ENCODE measurements around the gene ST7.

ST7 gene

DNA sequence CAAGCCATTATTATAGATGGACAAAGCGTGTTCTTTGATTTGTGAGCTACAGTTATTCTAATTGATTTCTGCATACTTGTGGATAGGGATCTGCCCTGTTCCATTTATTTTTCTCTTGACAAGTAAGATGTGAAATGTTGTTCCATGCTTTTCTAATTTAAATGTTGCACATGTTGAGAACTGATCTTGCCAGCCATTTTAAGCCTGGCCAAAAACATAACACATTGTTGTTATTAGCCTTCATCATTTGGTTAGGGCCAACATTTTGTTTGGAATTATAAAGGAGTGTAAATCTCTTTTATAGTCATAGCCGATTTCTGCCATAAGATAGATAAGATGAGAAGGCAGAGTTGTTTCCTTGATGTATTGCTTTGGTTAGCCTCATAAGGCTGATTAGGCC is 252.6 kb downstream of the ST7 start:
- no peak overlapping the region for H3K4me3 ChIP-seq (ENCODE audit: low read length)
- TF ChIP-seq ZNF274 (IDR thresholded peaks at IDR 0.05; ENCODE audit: low read depth, low read length): no peak

GRCh38 chr7:117208257-117208656 is 255.0 kb downstream of the ST7 start:
- TF ChIP-seq ZNF274 (IDR thresholded peaks at IDR 0.05; ENCODE audit: low read depth, low read length): no peak
- no peak overlapping the region for H3K4me3 ChIP-seq (ENCODE audit: low read length)

- no peak for TF ChIP-seq ZNF274 (IDR thresholded peaks at IDR 0.05; ENCODE audit: low read depth, low read length)
- H3K4me3 ChIP-seq (ENCODE audit: low read length): no peak overlapping the region
These were observed 257.1 kb downstream of the ST7 start for GRCh38 chr7:117210397-117210796.

GRCh38 chr7:117210908-117211307 is 257.6 kb downstream of the ST7 start:
- no peak for TF ChIP-seq ZNF274 (IDR thresholded peaks at IDR 0.05; ENCODE audit: low read depth, low read length)
- H3K4me3 ChIP-seq (ENCODE audit: low read length): no peak overlapping the region

- no peak for TF ChIP-seq ZNF274 (IDR thresholded peaks at IDR 0.05; ENCODE audit: low read depth, low read length)
These were observed 258.3 kb downstream of the ST7 start for GRCh38 chr7:117211614-117212013.

GRCh38 chr7:117212969-117213877 is 259.9 kb downstream of the ST7 start:
- no peak for TF ChIP-seq ZNF274 (IDR thresholded peaks at IDR 0.05; ENCODE audit: low read depth, low read length)
- H3K4me3 ChIP-seq (ENCODE audit: low read length): no peak overlapping the region

More at GRCh38 chr7:117211614-117212013, 258.3 kb downstream of the ST7 start:
- H3K4me3 ChIP-seq (ENCODE audit: low read length): no peak overlapping the region

GRCh38 chr7:117216010-117216409 is 262.7 kb downstream of the ST7 start:
- no peak for TF ChIP-seq ZNF274 (IDR thresholded peaks at IDR 0.05; ENCODE audit: low read depth, low read length)
- no peak overlapping the region for H3K4me3 ChIP-seq (ENCODE audit: low read length)

DNA sequence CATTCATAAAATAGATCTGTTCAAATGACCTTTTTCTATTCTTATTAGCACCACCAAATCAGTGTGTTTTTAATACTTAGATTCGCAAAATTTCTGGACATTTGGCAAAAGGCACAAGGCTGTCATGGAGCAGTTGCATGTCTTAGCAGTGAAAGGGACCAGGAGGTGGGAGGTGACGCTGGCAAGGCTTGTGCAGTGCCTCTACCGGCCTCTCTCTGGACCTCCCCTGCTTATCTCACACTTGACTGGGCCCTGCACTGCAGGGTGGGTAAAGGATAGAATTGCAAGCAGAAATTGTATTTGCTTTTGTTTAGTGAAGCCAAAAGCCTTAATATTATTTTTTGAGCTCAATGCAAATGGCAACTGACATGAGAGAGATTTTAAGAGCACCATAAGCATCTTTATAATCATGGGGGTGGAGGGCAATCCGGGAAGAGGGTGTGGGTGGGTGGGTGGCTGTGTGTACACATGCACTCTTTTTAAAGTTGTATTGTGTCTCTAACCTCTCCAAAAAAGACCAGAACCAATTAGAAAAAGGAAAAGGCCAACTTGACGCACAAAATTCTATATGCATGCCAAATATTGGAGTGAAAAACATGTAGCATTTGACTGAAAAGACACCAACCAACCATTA is 263.3 kb downstream of the ST7 start:
- TF ChIP-seq ZNF274 (IDR thresholded peaks at IDR 0.05; ENCODE audit: low read depth, low read length): no peak
- H3K4me3 ChIP-seq (ENCODE audit: low read length): no peak overlapping the region

DNA sequence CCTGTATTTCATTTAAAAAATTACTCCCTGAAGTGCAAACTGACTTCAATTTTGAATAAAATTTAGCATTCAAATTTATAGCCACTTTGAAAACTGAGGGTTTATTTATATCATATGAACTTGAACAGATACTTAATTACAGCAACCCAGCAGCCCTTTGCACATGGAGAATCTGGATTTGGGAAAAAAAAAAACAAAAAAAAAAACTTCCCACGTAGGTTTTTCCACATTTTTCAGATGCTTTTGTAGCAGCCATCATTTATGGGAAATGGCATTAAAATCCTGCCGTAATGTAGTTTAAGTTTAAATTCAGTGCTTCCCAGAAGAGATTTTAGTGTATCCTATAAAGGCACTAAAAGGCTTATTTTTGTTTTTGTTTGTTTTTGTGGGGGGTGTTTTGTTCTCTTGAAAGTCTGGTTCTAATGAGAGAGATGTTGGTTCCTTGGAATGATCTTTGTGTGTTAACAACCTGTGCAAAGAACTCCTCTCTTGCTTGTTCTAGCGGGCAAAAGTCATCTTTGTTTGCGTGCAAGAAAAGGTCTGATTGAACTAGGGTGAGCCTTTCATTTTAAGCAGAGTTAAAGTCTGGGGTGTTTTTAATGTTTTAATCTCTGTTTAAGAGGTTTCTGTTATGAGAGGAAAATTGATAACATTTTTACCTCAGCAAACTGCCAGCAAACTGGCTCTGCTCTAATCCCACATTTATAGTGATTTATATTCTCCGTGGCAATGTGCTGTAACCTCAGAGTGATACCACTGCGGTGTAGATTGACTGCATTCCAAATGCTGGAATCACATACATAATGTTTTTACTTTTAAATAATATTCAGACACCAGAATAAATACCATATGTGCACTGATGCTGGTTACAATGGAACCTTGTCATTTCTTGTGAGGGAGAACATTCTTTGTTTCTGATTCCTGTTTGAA is 264.1 kb downstream of the ST7 start:
- no peak for TF ChIP-seq ZNF274 (IDR thresholded peaks at IDR 0.05; ENCODE audit: low read depth, low read length)
- no peak overlapping the region for H3K4me3 ChIP-seq (ENCODE audit: low read length)

DNA sequence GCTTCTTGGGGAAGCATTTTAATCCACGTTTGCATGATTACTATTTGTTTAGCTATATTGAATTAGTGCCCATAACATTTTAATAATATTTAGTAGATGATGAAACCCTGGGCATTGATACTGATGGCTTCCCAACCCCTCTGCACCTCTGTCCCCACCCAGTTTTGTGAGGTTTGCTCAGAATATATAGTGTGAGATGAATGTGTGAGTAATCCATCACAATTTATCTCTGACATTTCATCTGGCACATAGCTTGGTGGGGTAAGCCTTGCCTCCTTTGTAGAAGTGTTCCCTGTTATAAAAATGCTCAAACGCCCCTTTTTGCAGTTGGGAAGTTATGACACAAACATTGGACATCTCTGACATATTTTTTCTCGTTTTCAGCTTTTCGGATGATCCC is 265.4 kb downstream of the ST7 start:
- no peak for TF ChIP-seq ZNF274 (IDR thresholded peaks at IDR 0.05; ENCODE audit: low read depth, low read length)
- H3K4me3 ChIP-seq (ENCODE audit: low read length): no peak overlapping the region

GRCh38 chr7:117219485-117219884 is 266.2 kb downstream of the ST7 start:
- no peak for TF ChIP-seq ZNF274 (IDR thresholded peaks at IDR 0.05; ENCODE audit: low read depth, low read length)
- no peak overlapping the region for H3K4me3 ChIP-seq (ENCODE audit: low read length)

DNA sequence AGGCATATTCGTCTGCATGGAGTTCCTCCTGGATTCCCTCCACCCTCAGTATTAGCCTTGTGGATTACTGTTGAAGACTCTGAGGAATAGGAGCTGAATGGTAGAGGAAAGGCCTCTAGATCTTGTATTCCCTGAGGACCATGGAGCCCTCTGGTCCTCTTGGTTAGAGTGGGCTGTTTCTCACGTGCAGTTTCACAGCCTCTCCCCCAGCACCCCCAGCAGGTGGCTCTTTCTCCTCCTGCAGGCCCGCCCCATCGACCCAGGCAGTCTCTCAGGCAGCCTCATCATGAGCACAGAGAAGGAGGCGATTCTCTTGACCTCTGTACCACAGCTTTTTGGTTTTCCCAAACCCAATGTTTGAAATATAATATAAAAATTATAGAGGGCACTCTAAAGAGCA is 267.5 kb downstream of the ST7 start:
- no peak for TF ChIP-seq ZNF274 (IDR thresholded peaks at IDR 0.05; ENCODE audit: low read depth, low read length)

DNA sequence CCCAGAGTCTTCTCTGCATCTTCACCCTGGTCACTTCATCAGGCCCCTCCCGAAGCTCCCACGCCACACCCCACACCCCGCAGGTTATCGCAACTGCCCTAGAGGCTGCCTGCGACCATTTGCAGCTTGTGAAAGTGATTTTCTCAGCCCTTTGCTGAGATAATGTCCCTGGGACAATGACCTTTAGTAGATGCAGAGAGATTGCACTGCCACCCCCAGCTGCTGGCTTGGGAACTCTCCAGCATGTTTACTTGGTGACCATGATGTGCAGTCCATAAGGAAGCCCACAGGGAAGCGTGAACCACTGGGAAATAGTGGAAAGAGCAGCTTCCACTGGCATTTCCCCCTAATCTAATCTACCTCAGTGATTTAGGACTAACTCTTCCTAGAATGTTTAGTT is 272.2 kb downstream of the ST7 start:
- no peak overlapping the region for H3K4me3 ChIP-seq (ENCODE audit: low read length)
- no peak for TF ChIP-seq ZNF274 (IDR thresholded peaks at IDR 0.05; ENCODE audit: low read depth, low read length)

More for the DNA sequence above, 267.5 kb downstream of the ST7 start:
- H3K4me3 ChIP-seq (ENCODE audit: low read length): no peak overlapping the region

DNA sequence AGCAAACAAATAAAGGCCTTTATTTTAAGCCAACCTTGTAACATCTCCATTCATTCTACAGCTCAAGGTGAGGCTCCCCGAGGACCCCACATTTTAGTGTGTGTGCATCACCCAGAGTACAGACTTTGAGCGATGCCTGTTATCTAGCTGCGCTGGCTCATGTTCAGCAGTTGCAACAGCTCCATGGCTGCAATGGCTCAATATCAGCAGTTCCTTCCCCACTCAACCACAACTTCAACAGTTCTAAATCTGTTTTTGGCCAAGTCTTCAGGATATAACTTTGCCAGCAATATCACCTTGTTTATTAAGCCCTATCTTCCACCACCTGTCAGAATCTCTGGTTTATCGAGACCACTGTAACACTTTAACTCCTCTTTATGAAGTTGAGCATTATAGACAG is 273.8 kb downstream of the ST7 start:
- TF ChIP-seq ZNF274 (IDR thresholded peaks at IDR 0.05; ENCODE audit: low read depth, low read length): no peak
- H3K4me3 ChIP-seq (ENCODE audit: low read length): no peak overlapping the region
